GM21360 (cell line): ENCODE results near the gene STK32B.
"Not testable (repeated sequence)": the region's sequence is repeated elsewhere in the genome, so short reads cannot be mapped to it uniquely, and the experiment has no call there.

Experiments
- ATAC-seq: cut with Tn5 transposase; IDR thresholded peaks from one replicate; pipeline ENCODE4 v1.9.1; 2021; ENCODE audit warnings: mild to moderate bottlenecking, moderate library complexity; ENCODE audit not compliant: unreplicated experiment

STK32B gene

DNA sequence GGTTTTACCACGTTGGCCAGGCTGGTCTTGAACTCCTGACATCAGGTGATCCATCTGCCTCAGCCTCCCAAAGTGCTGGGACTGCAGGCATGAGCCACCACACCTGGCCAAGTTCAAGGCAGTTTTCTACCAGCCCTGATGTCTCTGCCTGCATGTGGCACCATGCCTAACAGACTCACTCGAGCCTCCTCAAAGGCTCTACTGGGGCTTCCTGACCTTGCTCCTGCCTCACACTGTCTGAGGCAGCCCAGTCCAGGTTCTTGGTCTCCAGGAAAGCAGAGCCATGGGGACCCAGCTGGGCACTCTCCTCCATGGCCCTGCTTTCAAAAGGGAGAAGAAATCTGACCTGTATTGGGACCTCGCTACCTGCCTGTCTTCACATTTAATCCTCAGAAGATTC lies 370.1 kb downstream of the STK32B start:
- ATAC-seq: no peak

DNA sequence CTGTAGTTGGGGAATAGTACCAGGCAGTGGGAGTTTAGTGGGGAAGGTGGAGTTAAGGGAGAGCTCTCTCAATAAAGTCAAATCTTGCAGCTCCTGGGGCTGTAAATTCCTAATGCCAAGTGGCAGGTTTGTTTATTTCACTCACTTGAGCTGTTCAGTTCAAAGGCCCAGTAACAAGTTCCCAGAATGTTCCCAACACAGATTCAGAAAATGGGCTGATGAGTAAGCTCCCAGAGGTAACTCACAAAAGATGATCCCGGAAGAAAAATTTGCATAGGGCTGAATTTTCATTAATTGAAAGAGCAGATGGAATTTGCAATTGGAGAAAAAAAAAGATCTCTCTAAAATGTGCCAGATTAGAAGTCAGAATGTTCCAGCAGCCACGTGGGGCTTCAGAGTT lies 370.9 kb downstream of the STK32B start:
- ATAC-seq: no peak

DNA sequence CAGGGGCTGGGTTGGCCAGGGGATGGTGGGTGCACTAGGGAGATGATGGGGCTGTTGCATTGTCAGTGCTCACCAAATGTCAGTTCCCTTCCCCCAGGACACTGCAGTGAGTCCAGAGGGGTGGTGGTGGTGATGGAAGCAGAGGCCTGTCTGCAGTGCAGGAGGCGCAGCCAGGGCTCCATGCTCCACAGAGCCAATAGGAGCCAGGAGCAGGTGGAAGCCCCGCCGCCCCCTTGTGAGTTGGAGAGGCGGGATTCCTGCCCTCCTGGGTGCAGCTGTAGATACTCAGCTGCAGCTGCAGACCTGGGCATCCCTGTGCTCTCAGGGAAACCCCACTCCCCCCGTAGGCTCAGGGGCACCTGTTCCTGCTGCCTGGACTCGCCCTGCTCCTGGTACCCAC lies 372.4 kb downstream of the STK32B start:
- no peak for ATAC-seq

DNA sequence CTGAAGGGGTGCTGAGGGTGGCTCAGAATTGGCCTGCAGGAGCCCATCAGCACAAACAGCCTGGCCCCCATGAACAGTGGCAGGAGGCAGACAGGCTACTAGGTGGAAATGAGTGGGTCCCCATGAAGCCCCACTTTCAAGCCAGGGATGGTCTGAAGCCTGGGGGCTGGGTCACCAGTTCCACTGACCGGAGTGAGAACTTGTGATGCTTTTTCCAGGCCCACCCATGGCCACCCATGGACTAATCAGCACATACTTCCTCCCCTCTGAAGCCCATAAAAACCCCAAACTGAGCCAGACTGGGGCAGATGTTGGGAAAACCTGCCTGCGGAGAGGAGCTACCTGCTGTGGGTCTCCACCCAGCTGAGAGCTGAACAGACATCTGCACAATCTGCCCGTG lies 372.9 kb downstream of the STK32B start:
- ATAC-seq: no peak

DNA sequence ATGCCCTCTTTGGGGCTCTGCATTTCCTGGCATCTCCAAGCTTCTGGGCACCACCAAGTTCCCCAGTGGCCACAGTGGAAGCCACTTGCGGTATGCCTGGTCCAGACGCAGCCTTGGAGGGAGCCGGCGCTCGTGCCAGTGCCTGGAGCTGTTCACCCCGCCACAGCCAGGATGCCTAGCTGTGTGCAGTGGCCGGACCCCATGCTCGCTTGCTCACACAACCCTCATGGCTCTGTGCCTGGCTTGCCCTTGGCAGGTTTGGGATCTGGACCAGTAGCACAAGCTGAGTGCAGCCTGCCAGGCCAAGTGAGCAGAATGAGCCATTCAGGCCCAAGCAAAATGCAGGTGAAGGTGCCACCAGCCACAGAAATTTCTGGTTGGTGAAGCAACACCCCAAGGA lies 373.6 kb downstream of the STK32B start:
- no peak for ATAC-seq

DNA sequence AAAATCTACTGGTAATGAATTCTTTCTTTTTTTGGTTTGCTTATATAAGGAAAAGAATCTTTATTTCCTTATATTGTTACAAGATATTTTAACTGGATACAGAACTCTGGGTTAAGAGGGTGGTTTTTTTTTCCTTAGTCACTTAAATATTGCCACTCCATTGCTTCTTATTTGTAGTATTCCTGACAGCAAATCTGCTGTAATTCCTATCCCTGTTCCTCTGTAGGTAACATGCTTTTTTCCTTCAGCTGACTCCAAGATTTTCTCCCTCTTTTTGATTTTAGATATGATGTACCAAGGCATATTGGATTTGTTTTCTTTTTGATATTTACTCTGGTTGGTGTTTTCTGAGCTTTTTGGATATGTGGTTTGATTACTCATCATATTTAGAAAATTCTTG lies 378.5 kb downstream of the STK32B start:
- ATAC-seq: no peak

DNA sequence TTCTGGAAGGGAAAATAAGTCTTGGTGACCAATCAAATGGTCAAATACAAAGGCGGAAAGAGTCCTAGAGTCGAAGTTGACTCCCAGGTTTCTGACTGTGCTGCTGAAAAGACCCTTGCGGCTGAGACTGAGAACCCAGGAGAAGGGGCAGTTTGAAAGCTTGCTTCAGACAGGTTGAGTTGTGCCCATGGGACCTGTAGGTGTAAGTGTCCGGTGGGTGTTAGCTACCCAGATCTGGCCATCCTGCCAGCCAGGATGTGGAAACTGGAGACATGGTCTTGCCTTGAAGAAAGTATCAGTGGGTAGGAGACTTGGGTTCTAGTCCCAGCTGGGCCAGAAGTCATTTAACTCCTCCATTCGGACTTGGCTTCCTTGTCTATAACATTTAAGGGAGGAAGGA lies 381.9 kb downstream of the STK32B start:
- no peak for ATAC-seq

DNA sequence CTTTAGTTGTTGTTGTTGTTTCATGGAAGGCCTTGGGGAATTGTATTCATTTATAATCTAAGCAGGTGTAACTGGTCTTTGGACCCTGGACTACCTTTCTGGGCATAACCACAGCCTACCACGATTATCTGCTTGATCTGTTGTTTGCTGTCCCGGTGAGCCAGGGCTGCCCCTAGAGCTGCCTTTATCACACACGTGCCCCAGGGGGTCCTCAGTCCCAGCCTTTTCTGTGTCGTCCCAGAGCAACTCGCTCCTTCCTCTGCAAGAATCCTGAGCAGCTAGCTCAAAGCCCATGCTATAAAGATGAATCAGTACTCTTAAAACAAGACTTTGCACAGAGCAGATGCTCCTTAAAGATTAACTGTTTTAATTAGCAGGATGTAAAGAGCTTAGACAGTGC lies 383.9 kb downstream of the STK32B start:
- ATAC-seq: no peak

DNA sequence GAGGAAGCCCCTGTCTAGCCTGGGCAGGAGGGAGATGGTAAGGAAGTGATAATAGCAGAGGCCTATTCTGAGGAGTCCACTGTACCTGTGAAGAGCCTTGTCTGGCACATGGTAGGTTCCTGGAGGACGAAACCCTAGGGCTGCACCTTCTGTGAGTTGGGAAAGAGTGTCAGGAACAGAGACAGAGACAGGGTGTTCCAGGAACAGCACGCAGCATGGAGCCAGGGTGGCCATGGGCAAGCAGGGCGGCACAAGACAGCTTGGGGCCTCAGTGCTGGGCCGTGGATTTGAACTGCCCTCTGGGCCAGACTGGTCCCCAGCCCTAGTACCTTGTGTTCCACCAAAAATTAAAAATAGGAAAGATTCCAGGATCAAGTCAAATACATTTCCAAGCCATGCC lies 384.5 kb downstream of the STK32B start:
- ATAC-seq: no peak

DNA sequence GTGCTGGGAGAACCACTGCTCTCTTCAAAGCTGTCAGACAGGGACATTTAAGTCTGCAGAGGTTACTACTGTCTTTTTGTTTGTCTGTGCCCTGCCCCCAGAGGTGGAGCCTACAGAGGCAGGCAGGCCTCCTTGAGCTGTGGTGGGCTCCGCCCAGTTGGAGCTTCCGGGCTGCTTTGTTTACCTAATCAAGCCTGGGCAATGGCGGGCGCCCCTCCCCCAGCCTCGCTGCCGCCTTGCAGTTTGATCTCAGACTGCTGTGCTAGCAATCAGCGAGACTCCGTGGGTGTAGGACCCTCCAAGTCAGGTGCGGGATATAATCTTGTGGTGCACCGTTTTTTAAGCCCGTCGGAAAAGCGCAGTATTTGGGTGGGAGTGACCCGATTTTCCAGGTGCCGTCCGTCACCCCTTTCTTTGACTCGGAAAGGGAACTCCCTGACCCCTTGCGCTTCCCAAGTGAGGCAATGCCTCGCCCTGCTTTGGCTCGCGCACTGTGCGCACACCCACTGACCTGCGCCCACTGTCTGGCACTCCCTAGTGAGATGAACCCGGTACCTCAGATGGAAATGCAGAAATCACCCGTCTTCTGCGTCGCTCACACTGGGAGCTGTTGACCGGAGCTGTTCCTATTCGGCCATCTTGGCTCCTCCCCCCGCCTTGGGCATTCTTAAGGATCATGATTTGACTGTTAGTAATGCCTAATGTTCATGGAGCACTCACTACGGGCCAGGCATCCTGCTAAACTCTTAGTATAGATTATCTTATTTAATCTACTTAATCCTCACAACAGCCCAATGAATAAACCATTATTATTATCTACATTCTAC lies 392.9 kb downstream of the STK32B start:
- not testable (repeated sequence) for ATAC-seq

DNA sequence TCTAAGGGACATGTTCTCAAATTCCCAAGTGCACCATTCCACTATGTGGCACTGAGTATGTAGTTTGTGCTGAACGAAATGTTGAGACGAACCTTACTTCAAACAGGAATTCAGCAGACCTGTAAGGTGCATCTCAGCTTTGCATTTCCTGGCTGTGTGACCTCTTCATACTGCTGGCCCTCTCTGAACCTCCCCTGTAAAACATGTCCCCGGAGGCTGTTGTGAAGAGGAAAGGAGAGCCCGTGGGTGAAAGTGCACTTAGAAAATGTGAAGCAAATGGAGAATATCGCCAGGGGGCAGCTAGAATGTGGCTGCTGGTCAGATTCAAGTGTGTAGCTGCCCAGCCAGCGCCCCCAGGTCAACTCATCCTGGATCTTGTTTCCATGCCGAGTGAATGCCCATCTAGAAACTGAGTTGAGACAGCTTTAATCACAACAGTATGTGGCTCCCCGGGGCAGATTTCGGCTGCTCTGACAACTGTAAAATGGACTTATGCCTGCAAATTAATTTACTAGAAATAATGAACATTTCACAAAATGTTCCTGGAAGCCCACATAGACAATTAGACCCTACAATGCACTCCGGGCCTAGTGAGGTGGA lies 393.7 kb downstream of the STK32B start:
- ATAC-seq: no peak

DNA sequence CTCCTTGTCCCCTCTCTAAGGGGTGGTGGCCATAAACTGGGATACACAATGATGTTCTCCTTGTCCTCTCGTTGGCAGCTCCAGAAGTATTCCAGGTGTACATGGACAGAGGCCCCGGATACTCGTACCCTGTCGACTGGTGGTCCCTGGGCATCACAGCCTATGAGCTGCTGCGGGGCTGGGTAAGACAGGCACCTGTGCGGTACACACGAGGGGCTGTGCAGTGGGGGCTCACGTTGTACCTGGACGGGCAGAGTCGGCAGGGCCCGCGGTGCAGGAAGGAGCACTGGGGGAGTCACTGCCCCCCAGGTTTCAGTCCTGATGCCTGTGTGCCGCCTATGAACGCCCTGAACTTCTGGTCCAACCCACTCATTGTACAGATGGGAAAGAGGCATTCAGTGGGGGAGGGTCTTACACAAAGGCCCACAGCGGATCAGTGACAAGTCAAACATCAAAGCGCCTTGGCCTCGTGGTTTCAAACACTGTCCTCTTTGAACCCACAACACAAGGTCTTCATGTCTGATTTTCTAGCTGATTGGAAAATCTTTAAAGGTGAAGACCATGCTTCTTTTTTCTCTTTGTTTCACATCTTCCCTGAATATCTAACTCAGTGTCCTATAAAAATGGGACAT lies 395.4 kb downstream of the STK32B start:
- no peak for ATAC-seq

DNA sequence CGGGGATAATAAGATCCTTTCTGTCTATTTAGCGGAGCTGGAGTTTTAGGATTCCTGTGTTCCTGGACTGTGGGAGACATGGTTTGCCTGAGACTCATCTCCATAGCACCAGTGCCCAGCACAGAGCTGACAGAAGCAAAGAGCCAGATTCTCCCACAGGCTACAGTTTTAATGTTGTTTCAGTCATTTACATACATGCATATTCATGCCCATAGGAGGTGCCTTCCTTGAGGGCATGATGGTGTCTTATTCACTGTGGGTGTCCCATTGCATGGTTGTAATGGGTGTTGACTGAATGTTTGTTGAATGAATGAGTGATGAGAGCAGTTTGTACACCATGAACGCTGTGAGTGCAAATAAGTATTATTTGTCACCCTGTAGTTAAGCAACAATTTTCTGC lies 396.5 kb downstream of the STK32B start:
- ATAC-seq: no peak

DNA sequence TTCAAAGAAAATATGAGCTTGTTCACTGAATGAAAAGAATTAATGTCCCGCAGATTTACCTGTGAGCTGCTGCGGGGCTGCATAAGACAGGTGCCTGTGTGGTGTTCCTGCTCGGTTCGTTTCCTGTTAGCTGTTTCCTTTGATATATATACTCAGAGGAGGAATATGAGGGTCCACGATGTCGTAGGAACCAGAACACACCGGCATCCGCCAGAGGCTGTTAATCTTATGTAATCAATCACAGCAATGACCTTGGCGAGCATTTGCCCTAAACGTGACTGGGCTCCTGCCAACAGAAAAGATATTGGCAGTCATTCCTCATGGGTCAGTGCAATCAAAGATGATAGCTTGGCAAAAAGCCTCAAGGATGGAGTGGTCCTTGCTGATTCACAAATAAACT lies 396.9 kb downstream of the STK32B start:
- ATAC-seq: no peak

DNA sequence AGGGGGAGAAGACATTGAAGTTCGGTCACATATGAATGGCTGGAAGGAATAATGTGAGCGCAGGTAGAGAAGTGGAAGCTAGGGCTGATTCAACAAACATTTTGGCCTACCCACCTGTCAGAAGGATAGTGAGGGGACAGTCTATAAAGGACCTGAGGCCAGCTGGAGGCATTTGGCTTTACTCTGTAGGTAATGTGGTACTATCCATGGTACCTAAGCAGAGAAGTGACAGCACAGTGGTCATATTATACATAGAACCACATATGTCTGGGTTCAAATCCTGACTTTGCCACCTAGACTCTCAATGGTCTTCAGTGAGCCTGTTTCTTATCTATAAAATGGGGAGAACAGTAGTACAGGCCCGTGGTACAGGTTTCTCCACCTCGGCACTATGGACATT lies 400.0 kb downstream of the STK32B start:
- no peak for ATAC-seq

DNA sequence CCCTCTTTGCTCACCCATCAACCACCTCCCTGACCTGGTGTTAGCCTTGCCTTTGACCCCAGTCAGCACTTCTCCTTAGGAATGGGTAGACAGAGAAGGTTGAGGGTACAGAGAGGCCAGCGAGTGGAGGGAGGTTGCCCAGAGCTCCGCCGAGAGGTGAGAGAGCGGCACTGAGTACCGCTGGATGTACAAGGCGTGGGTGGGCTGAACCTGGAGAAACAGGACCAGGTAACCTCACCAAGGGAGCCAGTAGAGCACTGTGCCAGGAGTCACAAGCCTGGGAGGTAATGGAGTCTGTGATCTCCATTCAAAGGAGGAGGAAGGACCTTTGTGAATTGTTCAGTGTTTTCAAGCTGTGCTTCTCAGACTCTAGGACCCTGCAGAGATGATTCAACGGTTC lies 400.9 kb downstream of the STK32B start:
- ATAC-seq: no peak

DNA sequence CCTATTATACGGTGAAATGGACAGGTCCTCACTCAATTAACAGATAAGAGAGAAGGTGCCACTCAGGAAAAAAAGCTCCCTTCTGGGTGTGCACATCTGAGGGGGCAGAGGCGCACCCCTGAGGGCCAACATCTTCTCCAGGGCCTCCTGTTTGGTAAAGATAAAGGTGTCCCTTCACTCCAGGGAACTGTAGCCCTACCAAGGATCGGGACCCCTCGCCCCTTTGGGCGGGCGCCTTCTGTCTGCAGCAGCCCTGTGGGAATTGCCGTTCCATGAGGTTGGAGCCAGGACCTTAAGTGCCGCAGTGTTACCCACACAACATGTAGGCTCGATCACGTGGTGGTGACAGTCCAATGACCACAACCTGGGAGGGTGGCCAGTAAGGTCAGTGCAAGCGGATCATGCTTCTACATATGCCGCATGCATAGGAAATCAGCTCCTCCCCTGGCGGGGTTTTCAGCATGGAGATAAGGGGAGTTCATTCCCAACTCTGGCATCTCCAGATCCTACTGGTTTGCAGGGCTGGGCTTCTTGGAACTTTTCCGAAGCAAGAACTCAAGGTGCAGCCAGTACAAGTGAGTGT lies 403.8 kb downstream of the STK32B start:
- ATAC-seq: no peak

DNA sequence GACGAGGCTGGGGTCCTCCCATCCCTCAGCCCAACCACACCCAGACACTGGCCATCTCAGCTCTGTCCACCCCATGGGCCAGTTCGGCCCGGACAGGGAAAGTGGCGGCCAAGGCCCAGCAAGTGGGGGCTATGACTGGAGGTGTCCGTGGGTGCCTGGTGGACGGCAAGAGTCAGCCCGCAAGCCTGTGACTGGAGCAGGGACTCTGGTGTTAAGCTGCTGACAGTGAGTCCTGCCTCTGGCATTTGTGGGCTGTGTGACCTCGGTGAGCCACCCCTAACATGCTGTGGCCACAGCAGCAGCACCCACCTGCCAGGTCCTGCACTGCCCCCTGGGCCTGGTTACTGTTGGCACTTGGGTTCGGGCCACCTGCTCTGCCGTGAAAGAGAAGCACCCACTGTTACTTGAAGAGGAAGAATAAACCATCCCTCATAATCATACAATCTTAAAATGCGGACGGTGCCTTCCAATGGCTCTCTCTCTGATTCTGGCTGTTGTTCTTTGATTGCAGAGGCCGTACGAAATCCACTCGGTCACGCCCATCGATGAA lies 405.1 kb downstream of the STK32B start:
- no peak for ATAC-seq

DNA sequence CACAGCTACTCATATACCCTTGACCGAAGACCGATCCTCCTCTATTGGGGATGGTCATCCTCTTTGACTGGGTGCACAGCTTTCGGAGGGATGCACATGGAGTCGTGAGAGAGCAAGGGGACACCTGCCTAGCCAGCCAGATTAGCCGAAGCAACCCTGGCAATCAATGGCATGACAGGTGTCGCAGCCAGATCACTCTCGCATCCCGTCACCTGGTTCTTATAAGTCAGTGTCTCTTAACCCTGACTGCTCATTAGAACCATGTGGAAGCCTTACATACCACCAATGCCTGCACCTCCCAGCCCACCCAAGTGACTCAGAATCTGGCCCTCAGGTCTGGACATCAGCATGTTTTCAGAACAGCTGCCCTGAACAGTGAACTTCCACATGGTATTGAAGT lies 407.4 kb downstream of the STK32B start:
- ATAC-seq: no peak

DNA sequence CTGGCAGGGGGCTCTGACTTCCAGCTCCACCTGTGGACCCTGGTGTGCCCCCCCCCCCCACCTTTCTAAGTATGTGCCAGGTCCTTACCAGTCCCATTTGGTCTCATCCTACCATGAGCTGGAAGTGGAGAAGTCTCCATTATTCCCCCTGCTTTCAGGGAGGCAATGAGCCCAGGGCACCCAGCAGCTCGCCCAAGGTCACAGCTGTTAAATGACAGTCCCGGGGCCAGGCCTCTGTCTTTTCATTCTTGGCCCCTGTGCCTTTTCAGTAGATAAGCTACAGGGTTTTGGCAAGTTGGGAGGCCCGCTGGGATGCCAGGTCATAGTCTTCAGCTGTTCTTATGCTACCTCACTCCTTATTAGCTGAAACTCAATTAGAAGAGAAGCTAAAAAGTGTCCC lies 408.0 kb downstream of the STK32B start:
- ATAC-seq: no peak

DNA sequence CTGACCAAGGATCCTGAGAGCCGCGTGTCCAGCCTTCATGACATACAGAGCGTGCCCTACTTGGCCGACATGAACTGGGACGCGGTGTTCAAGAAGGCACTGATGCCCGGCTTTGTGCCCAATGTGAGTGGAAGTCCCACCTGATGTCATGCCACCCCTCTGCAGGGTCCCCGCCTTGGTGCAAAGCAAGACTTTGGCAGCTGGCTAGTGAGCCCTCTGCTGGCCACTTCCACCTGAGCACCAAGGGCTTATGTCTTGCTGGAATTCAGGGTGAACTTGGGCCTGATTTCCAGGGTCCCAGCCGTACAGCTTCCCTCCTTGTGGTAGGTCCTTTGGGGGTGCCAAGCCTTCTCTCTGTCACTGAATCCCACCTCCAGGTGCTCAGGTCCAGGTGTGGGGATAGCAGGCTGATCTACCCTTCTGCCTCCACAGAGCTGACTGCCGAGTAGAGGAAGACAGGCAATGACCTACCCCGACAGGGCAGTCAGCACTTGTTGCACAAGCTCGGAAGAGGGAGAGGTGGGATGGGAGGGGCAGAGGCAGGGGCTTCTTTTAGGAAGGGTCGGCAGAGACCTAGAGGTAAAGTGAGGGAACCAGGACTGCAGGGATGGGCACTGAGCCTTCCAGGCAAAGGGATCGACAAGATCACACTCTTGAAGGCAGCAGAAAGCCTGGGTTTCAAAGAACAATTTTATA lies 409.0 kb downstream of the STK32B start:
- no peak for ATAC-seq
